ENCODE data around the gene MYCBPAP. TPM values are rescaled to one million over a fixed set of nuclear protein-coding genes. Genes with fewer than 3 reads are reported as not detected.
"Not testable (repeated sequence)": the region's sequence is repeated elsewhere in the genome, so short reads cannot be mapped to it uniquely, and the experiment has no call there.

Gene MYCBPAP
- total RNA-seq, 2 donors from 2014 or later = 0.30 to 1.6 TPM

GRCh38 chr17:50469208-50469605, 39.0 kb upstream of the MYCBPAP start:
- Mint-ChIP-seq H3K27ac (no peak overlapping the region), H3K36me3 (no peaks in the 10 kb centered on the region), H3K9me3 (no peaks in the 10 kb centered on the region)
- DNase-seq (ENCODE audit: low spot score in 2 of 2) (no peak), ATAC-seq (no peak)

GRCh38 chr17:50469671-50470305, 38.5 kb upstream of the MYCBPAP start:
- no peaks in the 10 kb centered on the region for H3K9me3 Mint-ChIP-seq
- DNase-seq (ENCODE audit: low spot score in 2 of 2) (no peak), ATAC-seq (no peak)
- H3K36me3 Mint-ChIP-seq = no peaks in the 10 kb centered on the region
- H3K27ac Mint-ChIP-seq = no peak overlapping the region

GRCh38 chr17:50470426-50470825, 37.8 kb upstream of the MYCBPAP start:
- no peak for ATAC-seq
- H3K27ac Mint-ChIP-seq = no peak overlapping the region
- no peaks in the 10 kb centered on the region for H3K9me3 Mint-ChIP-seq
- H3K36me3 Mint-ChIP-seq = no peaks in the 10 kb centered on the region
- DNase-seq (ENCODE audit: low spot score in 2 of 2) = no peak

GRCh38 chr17:50471009-50471905, 37.0 kb upstream of the MYCBPAP start:
- DNase-seq (ENCODE audit: low spot score in 2 of 2) (no peak), ATAC-seq (no peak)
- Mint-ChIP-seq H3K27ac (no peak overlapping the region), H3K36me3 (no peaks in the 10 kb centered on the region), H3K9me3 (no peaks in the 10 kb centered on the region)

- no peak for DNase-seq (ENCODE audit: low spot score in 2 of 2)
- no peak for ATAC-seq
- H3K27ac Mint-ChIP-seq = no peak overlapping the region
- no peaks in the 10 kb centered on the region for H3K36me3 Mint-ChIP-seq
- H3K9me3 Mint-ChIP-seq = no peaks in the 10 kb centered on the region
These were observed 36.0 kb upstream of the MYCBPAP start for GRCh38 chr17:50472286-50472685.

GRCh38 chr17:50472761-50473161, 35.5 kb upstream of the MYCBPAP start:
- ATAC-seq; H3K27ac Mint-ChIP-seq; DNase-seq (ENCODE audit: low spot score in 2 of 2); H3K36me3 Mint-ChIP-seq; H3K9me3 Mint-ChIP-seq: not testable (repeated sequence)

- DNase-seq (ENCODE audit: low spot score in 2 of 2) = no peak
- Mint-ChIP-seq H3K9me3 (no peaks in the 10 kb centered on the region), H3K36me3 (no peaks in the 10 kb centered on the region), H3K27ac (no peak overlapping the region)
- ATAC-seq = no peak
These were observed 34.3 kb upstream of the MYCBPAP start for GRCh38 chr17:50473901-50474300.

GRCh38 chr17:50474523-50474922, 33.7 kb upstream of the MYCBPAP start:
- H3K27ac Mint-ChIP-seq = no peak overlapping the region
- H3K36me3 Mint-ChIP-seq = no peaks in the 10 kb centered on the region
- ATAC-seq (no peak), DNase-seq (ENCODE audit: low spot score in 2 of 2) (no peak)
- no peaks in the 10 kb centered on the region for H3K9me3 Mint-ChIP-seq

GRCh38 chr17:50475362-50475761, 32.9 kb upstream of the MYCBPAP start:
- Mint-ChIP-seq H3K36me3 (no peaks in the 10 kb centered on the region), H3K27ac (no peak overlapping the region), H3K9me3 (no peaks in the 10 kb centered on the region)
- ATAC-seq = no peak
- DNase-seq (ENCODE audit: low spot score in 2 of 2) = no peak

GRCh38 chr17:50475775-50476544, 32.3 kb upstream of the MYCBPAP start:
- H3K36me3 Mint-ChIP-seq; DNase-seq (ENCODE audit: low spot score in 2 of 2); ATAC-seq; H3K9me3 Mint-ChIP-seq; H3K27ac Mint-ChIP-seq: not testable (repeated sequence)

GRCh38 chr17:50476545-50477315, 31.5 kb upstream of the MYCBPAP start:
- no peaks in the 10 kb centered on the region for H3K9me3 Mint-ChIP-seq
- ATAC-seq = no peak
- no peaks in the 10 kb centered on the region for H3K36me3 Mint-ChIP-seq

GRCh38 chr17:50477976-50478375, 30.3 kb upstream of the MYCBPAP start:
- Mint-ChIP-seq H3K36me3 (no peaks in the 10 kb centered on the region), H3K27ac (peak overlapping the region; percentile 92 to 95), H3K9me3 (no peaks in the 10 kb centered on the region)
- peak in 1 of 2 donors; percentile 45 for DNase-seq (ENCODE audit: low spot score in 2 of 2)
- no peak for ATAC-seq

More at GRCh38 chr17:50476545-50477315, 31.5 kb upstream of the MYCBPAP start:
- no peak for DNase-seq (ENCODE audit: low spot score in 2 of 2)
- no peak overlapping the region for H3K27ac Mint-ChIP-seq

GRCh38 chr17:50478391-50479381, 29.6 kb upstream of the MYCBPAP start, which contains the start of gene RSAD1:
Gene RSAD1, plus strand, starts transcription at chr17:50478860. Its CDS starts 25 bp downstream, at chr17:50478885.
- DNase-seq (ENCODE audit: low spot score in 2 of 2) (peak; percentile 83 to 89), ATAC-seq (peak; percentile 90 to 95)
- no peaks in the 10 kb centered on the region for H3K9me3 Mint-ChIP-seq
- peak within 1 kb of the TSS; percentile 92 to 95 for H3K27ac Mint-ChIP-seq
- H3K36me3 Mint-ChIP-seq = no peaks in the 10 kb centered on the region

- peak in 1 of 2 donors; percentile 57 for DNase-seq (ENCODE audit: low spot score in 2 of 2)
- Mint-ChIP-seq H3K36me3 (no peaks in the 10 kb centered on the region), H3K27ac (peak overlapping the region; percentile 30 to 95), H3K9me3 (no peaks in the 10 kb centered on the region)
- peak; percentile 32 to 41 for ATAC-seq
These were observed 28.6 kb upstream of the MYCBPAP start for GRCh38 chr17:50479522-50480141.

All from activated naive CD4-positive, alpha-beta T cell treated with anti-CD3 and anti-CD28 coated beads, Interleukin-2, amount 50 U/mL, for 72 hours (primary cell).